ENCODE results near the gene NUDT4.

The NUDT4 gene

DNA sequence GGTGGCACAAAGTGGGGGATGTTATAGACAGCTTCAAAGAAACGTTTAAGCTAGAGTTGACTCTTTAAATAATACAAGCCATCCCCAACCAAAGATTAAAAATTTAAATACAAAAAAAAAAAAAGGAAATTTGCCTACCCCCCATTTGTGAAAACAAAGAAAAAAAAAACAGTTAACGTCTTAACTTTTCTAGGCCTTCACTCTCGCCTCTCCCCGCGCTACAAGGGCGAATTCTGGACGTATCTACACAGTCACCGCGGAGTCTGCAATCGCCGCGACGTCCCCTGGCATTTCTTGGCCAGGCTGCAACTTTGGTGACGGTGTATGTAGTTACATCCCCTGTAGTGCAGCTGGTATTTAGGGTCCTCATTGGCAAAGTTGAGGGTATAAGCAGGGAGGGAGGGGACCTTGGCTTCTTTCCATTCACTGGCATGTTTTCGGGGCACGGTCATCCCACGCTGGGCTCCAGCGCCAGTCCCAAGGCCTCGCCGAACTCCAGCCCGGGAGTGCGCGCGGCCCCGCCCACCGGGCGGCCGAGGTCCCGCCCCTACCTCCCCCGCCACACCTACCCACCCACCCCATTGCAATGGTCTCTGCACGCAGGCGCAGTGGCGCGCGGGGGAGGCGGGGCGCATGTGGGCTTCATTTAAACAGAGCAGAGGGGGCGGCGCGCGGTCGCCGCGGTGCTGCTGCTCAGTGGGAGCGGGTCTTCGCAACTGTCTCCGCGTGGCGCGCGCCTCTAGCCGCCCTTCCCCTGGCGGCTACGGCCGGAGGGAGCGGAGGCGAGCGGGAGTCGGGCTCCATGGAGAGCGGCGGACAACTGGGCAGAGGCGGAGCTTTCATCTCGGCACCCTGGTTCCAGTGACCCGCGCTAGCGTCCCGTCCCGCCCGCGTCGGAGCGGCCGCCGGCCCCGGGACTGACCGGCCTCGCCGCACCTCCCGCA is at the start of gene NUDT4:
Gene NUDT4, plus strand, starts transcription at position 674 of the 944 bp plus-strand sequence. CDS start 398 bp downstream, outside the sequence.
- POLR2A ChIA-PET (ENCODE audit: low non-redundant PET) = interaction anchor here (0.6 kb wide), 1 partner anchor 1706 kb away, joined by 8 read pairs; no protein-coding TSS in a partner anchor

GRCh38 chr12:93333054-93333453 is 44.7 kb upstream of the NUDT4 start:
- ChIA-PET POLR2A (ENCODE audit: low non-redundant PET) (no interaction called here), CTCF (no interaction called here)
- no peak for DNase-seq (ENCODE audit: low spot score)
- H3K27ac ChIP-seq = no peak overlapping the region
- TF ChIP-seq, protein P1, sequence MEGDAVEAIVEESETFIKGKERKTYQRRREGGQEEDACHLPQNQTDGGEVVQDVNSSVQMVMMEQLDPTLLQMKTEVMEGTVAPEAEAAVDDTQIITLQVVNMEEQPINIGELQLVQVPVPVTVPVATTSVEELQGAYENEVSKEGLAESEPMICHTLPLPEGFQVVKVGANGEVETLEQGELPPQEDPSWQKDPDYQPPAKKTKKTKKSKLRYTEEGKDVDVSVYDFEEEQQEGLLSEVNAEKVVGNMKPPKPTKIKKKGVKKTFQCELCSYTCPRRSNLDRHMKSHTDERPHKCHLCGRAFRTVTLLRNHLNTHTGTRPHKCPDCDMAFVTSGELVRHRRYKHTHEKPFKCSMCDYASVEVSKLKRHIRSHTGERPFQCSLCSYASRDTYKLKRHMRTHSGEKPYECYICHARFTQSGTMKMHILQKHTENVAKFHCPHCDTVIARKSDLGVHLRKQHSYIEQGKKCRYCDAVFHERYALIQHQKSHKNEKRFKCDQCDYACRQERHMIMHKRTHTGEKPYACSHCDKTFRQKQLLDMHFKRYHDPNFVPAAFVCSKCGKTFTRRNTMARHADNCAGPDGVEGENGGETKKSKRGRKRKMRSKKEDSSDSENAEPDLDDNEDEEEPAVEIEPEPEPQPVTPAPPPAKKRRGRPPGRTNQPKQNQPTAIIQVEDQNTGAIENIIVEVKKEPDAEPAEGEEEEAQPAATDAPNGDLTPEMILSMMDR (conservative IDR thresholded peaks at IDR 0.05; ENCODE audit: low read depth) = no peak

More for the DNA sequence above, at the start of gene NUDT4:
- peak within 1 kb of the TSS; percentile 90 for H3K27ac ChIP-seq
- DNase-seq (ENCODE audit: low spot score) = peak; percentile 99
- CTCF ChIA-PET = interaction anchor here (0.6 to 1.0 kb wide), 3 partner anchors 255 to 724 kb away, joined by 3 to 4 read pairs (median 3); no protein-coding TSS in a partner anchor
- TF ChIP-seq, protein P1 (conservative IDR thresholded peaks at IDR 0.05; ENCODE audit: low read depth) = no peak

DNA sequence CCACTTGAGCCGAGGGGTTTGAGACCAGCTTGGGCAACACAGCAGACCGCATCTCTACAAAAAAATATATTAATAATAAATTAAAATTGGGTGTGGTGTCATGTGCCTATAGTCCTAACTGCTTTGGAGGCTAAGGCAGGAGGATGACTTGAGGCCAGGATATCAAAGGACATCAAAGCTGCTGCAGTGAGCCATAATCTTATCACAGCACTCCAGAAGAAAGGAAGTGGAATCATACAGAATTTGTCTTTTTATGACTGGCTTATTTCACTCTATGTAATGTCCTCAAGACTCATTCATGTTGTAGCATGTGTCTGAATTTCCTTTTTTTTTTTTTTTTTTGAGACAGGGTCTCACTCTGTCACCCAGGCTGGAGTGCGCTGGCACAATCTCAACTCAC is 43.9 kb upstream of the NUDT4 start:
- TF ChIP-seq, protein P1 (conservative IDR thresholded peaks at IDR 0.05; ENCODE audit: low read depth) = no peak

GRCh38 chr12:93335603-93336162 is 42.0 kb upstream of the NUDT4 start:
- POLR2A ChIA-PET (ENCODE audit: low non-redundant PET) = no interaction called here
- CTCF ChIA-PET = no interaction called here
- DNase-seq (ENCODE audit: low spot score) = no peak
- H3K27ac ChIP-seq = no peak overlapping the region
- TF ChIP-seq, protein P1 (conservative IDR thresholded peaks at IDR 0.05; ENCODE audit: low read depth) = no peak

More for the DNA sequence above, 43.9 kb upstream of the NUDT4 start:
- DNase-seq (ENCODE audit: low spot score) = no peak
- POLR2A ChIA-PET (ENCODE audit: low non-redundant PET) = no interaction called here
- no peak overlapping the region for H3K27ac ChIP-seq
- CTCF ChIA-PET = interaction anchor here (0.6 kb wide), 1 partner anchor 20 kb away, joined by 4 read pairs; no protein-coding TSS in a partner anchor

- ChIA-PET POLR2A (ENCODE audit: low non-redundant PET) (no interaction called here), CTCF (no interaction called here)
- H3K27ac ChIP-seq = no peak overlapping the region
These were observed 41.4 kb upstream of the NUDT4 start for GRCh38 chr12:93336291-93336741.

GRCh38 chr12:93338598-93338997 is 39.1 kb upstream of the NUDT4 start:
- no peak for DNase-seq (ENCODE audit: low spot score)
- no peak overlapping the region for H3K27ac ChIP-seq
- TF ChIP-seq, protein P1 (conservative IDR thresholded peaks at IDR 0.05; ENCODE audit: low read depth) = no peak
- CTCF ChIA-PET = no interaction called here
- POLR2A ChIA-PET (ENCODE audit: low non-redundant PET) = no interaction called here

More at GRCh38 chr12:93336291-93336741, 41.4 kb upstream of the NUDT4 start:
- no peak for DNase-seq (ENCODE audit: low spot score)
- TF ChIP-seq, protein P1 (conservative IDR thresholded peaks at IDR 0.05; ENCODE audit: low read depth) = no peak
